Endometrial microvascular endothelial cells (primary cell): ENCODE results near the gene RNF13. TPM values are rescaled to one million over a fixed set of nuclear protein-coding genes. Genes with fewer than 3 reads are reported as not detected.
"Not testable (repeated sequence)": the region's sequence is repeated elsewhere in the genome, so short reads cannot be mapped to it uniquely, and the experiment has no call there.

Experiments
- in situ Hi-C: cut with HindIII; loops from 2 replicates; pipeline ENCODE4 v1.10.0; 2017; ENCODE audit warnings: low sequenced_read_pairs, low pct_unique_long_range_greater_than_20kb; ENCODE audit errors: inconsistent ontology term
- total RNA-seq: library from RNA; depleted of rRNA; stranded (reverse); fragments of >200 nt; gene quantifications from one replicate; pipeline ENCODE4 v1.2.3, GENCODE V29; 2015; ENCODE audit errors: inconsistent ontology term

RNF13 gene
- total RNA-seq, 1 donor from 2014 or later: 47.9 TPM

DNA sequence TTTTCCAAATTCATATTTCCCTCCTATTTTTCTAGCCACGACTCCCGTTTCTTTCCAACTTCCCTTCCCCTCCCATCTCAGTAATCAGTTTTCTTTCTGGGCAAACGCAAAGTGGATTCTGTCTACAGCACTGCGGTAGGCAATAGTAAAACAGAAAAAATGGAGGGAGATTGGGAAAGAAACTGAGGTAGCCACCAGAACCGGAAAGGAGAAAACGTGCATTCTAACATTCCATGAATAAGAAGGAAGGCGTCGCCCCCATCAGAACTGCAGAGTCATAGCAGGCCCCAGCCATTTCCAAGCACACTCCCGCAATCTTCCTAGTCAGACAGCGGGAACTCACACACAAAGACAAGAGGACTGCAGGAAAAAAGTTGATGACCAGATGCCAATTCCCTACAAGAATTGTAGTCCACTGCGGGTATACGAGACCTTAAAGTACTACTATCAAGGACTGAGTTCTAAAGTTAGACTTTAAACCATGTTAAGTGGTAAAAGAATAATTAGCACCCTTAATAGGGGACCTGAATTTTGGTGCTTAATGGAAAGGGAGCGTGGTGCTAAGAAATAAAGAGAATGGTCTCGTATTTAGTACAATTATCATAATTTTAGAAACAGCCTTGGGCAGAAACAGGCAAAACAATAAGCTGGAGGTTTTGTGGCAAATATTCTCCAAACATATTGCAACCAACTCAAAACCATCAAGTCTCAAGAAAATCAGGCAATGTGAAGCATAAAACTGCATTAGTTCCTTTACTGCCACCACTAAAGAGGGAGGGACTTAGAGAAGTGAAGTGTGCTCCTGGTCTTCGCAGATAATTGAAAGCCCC lies 156.3 kb downstream of the RNF13 start:
- in situ Hi-C loops: no loop called here

DNA sequence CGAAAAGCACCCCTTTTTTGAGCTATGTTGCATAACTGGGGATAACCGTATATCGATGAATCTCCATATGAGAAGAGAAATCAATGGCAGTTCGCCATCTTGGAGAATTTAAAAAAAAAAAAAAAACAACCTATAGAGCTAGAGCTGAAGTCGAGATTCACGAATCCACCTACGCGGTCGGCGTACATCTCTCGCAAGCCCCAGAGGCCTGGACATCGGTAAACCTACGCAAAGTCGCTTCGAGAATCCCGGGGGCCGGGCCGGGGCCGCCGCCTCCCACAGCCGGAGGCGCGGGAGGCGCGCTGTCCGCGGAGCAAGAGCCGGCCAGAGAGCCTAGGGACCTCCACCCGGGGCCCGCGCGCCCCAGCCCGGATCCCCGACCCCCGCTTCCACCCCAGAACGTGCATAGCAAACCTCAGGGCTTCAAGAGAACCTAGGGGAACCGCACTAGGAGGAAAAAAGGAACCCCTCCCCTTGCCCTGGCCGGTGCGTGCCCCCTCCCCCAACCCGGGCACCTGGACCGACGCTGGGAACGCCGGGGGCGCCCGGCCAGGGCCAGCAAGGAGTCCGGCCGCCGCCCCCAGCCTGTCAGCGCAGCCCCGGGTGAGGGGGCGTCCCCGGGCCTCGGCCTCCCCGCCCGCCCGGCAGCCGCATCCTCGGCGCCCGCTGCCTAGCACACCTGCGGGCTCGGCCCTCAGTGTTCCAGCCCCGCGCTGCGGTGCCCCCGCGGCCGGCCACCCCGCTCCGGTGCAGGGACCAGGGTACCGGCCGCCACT lies 157.1 kb downstream of the RNF13 start:
- in situ Hi-C loops: no loop called here

DNA sequence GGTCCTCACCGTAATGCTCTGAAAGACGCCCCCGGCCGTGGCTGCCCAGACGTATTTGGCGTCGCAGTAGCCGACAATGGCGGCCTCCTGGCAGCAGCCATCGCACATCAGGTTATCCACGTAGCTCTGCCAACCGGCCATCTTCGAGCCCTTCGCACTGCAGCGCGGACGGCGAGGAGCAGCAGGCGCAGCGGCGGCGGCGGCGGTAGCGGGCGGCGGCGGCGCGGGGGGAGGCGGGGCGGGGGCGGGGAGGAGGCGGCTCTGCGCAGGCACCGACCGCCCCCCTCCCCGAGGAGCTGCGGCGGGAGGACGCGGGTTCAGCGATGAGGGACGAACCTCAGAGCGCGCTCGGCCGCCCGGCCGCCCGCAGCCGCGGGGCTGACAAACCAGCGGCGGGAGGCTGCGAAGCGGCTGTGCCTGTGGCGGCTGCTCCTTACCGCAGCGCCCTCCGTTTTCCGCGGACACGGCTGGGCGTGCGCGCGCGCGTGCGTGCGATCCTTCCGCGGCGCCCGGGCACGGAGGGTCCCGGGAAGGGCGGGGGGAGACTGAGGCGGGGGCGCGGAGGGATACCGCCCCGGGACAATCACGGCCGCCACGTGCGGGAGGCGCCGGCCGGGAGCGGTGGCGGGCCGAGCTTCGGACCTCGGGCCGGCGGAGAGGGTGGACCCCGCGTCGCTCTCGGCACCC lies 157.8 kb downstream of the RNF13 start, which contains the start of gene PFN2:
Gene PFN2, minus strand, starts transcription at position 180 of the 687 bp plus-strand sequence. Its CDS starts 39 bp downstream, at position 141.
- in situ Hi-C loops: no loop called here

DNA sequence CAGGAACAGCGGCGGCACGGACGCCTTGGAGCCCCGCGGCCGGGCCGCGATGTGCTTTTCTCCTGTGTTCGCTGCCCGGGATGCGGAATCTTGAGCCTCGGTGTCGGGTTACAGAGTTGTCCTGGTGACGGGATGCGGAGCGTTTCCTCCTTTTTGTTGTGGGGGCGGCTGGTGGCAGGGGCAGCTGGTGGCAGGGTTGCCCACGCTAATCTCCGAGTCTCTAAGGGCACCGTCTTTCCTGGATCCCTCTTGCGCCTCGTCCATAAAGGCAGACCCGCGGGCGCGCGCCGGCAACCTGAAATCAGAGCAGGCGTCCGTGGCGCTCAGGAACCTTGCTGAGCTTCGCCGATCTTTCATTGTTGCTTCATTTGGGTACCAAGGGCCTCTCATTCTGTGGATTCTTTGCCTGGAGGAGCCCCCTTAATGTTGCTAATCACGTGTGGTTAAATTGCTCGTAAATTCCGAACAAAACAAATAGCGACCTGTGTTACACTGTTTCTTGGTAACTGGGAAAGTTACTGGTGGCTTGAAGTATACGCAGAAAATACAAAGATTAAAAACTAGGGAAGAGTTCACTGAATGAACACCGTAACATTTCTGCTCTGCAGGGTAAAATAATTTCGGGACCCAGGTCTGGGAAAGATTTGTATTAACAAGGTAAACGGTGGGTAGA lies 158.5 kb downstream of the RNF13 start:
- in situ Hi-C loops: no loop called here

DNA sequence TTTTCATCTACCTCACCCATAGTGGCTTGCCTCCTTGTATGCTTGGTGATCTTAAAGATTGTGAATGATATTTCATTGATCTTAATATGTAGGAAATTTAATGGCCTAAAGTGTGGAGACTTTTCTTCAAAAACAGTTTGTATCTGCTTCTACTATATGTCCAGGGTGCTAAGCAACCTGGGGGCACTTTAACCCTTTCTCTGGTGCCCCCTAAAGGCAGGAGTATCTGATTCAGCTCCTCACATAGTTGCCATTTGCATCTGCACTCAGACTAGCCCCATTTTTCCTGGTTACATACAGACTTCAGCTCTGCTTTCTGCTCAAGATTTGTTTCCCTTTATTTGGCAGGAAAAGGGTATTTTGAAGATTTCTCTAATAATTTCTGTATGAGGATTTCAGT lies 162.9 kb downstream of the RNF13 start:
- in situ Hi-C loops: no loop called here

DNA sequence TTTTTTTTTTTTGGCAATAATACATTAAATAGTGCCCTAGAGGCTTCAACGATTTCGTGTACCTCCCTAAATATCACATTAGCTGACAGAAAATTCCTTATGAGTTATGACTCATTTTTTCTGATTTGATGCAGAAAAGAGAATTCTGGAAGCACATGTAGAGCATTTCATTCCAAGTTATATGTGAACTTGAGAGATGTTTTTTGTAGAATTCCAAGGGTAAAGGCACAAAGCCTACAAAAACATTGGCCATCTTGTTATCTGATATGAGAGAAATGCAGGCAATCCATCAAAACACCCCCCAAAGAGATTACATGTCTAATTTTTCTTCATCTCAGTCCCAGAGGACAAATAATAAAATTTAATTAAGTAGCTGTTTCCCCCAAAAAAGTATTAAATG lies 164.4 kb downstream of the RNF13 start:
- in situ Hi-C loops: no loop called here

DNA sequence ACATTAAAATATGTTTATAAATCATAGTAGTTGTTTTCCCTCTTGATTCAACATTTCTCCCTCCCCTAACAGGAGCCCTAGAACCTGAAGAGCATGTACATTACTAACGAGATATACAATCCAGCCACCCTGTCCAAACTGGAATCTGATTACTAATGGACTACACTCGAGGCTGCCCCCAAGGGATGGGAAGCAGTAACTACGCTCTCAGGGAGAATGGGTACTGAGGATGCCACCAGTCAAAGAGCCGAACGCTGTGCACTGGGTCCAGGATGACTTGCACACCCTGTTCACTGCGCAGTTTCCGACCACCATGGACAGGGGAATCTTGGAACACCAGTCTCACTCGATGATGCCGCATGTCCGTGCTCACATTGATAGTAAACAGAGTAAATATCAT lies 169.0 kb downstream of the RNF13 start:
- in situ Hi-C loops: not testable (repeated sequence)

DNA sequence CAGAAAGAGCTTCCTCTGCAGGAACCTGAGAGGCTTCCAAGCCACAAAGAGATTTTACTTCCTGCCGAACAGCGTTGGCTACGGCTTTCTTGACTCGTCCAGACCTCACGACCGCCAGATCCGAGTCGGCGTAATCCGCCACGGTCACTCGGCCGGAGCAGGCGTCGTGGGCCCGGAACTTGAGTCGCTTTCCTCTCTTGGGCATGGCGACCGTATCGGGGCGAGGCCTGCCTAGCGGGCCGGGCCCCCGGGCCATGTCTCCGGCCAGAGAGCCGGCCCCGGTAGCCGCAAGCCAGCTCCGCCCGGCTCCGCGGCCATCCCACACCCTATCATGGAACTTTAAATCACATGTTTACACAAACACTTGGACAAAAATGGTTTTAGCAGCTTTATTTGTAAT lies 170.0 kb downstream of the RNF13 start:
- in situ Hi-C loops: not testable (repeated sequence)

DNA sequence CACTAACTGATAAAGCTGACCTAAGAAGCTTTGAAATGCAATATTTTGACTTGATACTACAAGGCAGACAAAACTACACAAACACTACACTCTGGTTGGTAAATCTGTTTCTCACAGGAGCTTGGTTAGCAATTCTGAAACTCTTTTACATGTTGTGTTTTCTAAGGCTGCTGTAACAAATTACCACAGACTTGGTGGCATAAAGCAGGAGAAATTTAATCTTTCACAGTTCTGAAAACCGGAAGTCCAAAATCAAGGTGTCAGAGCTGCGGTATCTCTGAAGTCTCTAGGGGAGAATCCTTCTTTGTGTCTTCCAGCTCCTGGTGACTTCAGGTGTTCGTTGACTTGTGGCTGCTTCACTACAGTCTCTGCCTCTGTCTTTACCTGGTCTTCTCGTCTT lies 170.6 kb downstream of the RNF13 start:
- in situ Hi-C loops: no loop called here

DNA sequence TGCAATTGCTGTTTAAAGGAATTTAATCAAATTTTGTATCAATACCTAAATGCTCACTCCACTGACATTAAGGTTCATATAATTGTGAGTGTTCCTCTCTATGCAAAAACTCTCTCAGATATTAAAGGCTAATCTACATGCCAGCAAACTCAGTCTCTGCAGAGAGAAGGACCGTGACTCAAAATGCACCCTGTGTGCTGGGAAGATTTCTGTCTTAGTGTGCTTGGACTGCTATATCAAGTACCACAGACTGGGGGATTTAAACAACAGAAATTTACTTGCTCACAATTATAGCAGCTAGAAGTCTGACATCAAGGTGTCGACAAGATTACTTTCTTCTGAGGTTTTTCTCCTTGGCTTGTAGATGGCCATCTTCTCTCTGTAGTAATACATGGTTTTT lies 176.3 kb downstream of the RNF13 start:
- in situ Hi-C loops: no loop called here

DNA sequence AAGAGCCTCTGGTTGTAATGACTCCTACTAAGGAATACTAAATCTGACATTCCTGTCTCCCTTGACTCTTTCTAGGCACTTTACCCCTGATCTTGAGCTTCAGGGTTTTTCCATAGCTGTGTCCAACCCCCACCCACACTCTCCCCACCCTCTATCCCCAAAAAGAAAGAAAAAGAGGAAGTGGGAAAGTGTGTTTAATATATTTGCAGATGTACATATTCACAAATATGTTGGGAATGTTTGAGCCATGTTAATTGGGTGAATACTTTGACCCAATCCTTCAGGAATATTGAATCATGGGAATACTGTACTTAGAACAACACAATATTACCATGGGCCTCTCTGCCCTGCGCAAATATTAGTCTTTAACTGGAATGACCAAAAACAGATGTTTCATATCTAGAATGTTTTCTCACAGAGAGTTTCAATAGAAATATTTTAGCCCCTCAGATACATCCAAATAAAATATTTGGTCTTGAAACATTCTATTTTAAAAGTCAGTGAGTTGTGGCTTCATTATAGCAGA lies 177.5 kb downstream of the RNF13 start:
- in situ Hi-C loops: no loop called here

DNA sequence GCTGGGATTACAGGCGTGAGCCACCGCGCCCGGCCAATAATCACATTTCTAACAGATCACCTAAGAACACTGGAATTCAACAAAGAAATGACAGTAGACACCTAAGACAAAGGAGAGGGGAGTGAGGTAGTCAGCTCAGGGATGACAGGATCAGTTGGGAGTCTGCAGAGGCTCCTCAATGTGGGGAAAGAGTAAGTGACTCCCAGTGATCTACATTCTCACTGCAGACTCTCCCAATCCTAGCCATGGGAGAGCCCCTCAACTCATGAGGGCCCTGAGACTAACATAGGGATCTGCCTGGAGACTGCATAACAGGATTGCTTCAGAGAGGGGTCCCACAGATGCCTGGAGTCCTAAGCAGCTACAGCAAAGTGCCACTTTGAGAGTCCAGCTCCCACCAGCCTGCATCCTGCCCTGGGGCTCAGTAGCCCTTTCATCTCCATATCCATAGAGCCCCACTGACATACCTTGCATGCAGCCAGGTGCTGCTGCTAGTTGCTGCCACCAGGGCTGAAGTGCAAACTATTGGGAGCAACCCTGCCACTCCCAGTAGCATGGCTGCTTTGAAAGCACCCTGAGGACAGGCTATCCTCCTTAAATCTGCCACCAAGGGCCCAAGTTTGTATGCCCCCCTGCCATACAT lies 179.5 kb downstream of the RNF13 start:
- in situ Hi-C loops: no loop called here

DNA sequence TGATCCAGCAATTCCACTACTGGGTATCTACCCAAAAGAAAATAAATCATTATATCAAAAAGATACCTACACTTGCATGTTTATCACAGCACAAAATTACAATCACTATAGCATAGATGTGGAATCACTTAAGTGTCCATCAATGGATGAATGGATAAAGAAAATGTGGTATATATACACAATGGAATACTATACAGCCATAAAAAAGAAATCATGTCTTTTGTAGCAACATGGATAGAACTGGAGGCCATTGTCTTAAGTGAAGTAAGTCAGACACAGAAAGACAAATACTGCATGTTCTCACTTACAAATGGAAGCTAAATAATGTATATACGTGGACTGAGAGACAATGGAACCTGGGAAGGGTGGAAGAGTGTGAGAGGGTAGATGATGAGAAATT lies 185.9 kb downstream of the RNF13 start:
- in situ Hi-C loops: no loop called here

DNA sequence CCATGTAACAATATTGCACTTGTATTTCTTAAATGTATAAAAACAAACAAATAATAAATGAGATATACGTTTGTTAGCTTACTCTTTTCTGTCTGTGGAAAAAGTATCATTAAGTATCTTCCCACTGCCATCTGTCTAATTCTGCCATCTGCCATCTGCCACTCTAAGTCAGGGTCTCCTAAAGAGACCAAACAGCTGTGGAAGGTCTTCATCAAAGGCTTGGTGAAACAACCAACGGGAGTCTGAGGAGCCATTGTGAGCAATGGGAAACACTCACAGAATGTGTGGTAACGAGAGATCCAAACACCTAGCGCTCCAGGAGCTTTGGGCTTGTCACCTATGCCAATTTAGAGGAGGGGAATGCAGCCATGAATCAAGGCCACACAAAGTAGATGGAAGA lies 186.4 kb downstream of the RNF13 start:
- in situ Hi-C loops: no loop called here

DNA sequence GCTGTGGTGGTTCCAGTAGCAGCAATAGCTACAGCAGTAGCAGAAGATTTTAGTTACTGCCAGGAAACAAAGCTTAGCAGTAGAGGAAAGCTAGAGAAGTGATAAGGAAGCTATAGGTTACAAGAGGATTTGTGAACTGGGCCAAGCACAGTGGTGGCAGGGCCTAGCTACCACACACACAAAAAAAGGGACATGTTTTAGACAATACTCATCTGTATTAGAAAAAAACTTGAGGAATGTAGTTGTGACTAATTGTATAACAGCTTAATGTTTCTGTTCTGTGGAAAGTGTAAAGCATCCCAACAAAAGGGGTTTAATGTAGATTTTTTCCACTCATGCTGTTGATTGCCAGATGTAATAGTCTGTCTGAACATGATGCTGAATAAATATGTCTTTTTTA lies 187.6 kb downstream of the RNF13 start:
- in situ Hi-C loops: no loop called here

DNA sequence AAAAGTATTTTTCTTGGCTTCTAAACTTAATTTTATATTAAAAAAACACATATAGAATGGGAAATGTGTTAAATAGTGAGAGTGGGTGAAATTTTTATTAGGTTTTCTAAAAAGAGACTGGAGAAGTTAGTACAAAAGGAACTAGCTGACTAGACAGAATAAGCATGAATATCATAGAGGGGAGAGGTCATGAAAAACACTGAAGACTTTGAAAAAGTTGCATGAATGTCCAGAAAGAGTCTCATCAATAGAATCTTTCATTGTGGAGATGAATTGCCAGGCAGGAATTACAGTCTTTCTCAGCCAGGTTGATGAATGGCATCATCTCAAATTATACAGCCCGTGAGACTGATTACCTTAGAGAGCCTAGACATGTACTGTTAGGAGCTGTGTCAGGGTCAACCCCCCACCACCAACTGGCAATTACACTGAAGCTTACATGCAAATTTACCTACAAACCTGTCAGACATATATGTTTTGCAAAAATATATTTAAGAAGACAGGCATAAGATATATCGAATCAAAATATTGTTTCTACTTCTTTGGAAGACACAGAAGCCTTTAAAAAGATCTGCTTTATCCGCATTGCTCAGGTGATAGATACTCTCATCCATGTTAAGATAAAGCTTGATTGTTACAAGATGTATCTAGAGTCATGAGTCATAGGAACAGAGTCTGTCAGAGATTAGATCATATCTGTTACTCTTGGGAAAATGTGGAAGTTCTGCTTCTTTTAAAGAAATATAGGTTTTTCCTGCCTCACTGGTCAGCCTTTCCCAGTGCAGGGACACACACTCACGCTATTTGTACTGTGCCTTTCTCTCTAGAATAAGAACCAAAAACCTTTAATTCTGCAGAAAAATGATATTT lies 192.5 kb downstream of the RNF13 start:
- in situ Hi-C loops: no loop called here

DNA sequence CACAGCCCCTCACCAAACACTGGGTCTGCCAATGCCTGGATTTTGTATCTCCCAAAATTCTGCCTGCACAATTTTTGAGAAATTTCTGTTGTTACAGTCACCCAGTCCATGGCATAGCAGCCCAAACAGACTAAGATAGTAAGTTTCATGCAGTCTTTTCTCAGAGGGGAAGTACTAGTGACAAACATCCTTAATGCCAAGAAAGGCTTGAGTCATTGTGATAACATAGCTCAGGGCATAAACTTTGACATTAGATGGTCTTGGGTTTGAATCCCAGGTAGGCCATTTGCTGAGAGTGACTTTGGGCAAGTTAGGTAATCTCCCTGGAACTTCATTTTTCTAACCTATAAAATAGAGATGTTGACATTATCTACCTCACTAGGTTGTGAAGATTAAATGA lies 193.8 kb downstream of the RNF13 start:
- in situ Hi-C loops: no loop called here
